ENCODE results near the gene IGFBP6.

IGFBP6 gene, protein sequence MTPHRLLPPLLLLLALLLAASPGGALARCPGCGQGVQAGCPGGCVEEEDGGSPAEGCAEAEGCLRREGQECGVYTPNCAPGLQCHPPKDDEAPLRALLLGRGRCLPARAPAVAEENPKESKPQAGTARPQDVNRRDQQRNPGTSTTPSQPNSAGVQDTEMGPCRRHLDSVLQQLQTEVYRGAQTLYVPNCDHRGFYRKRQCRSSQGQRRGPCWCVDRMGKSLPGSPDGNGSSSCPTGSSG

GRCh38 chr12:53097564-53098353, at the start of gene IGFBP6:
Gene IGFBP6 (plus strand): TSS chr12:53097667. CDS start chr12:53097718, 51 bp downstream.
- peak in 29 of 58 donors; percentile 10 to 62 (median 37) for DNase-seq

GRCh38 chr12:53048033-53048779, 49.3 kb upstream of the IGFBP6 start:
- DNase-seq = peak in 52 of 58 donors; percentile 26 to 79 (median 64)

DNA sequence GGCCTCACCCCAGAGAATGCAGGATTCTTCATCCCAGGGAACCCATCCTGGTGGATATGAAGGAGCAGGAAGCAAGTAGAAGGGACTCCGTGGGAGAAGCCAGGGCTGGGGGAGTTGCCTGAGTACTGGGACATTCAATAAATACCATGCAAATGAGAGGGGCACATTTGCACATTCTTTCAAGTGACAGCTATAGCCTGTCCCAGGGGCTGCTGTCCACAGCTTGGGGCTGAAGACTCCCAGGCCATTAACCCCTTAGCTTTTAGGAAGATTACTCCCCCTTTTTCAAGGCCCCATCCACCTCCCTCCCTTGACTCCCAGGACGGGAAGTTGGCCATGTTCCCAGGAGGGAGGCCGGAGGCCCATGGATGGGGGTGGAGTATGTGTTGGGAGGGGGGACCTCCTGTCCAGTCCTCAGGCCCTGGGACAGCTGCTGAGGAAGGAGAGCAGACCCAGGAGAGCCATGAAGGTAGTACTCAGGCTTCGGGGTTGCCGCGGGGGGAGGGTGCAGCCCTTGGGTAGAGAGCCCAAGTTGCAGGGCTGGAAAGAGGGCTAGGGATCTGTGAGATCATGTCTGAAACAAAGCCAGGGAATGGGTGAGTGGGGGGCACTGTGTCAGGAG, 48.6 kb upstream of the IGFBP6 start:
- peak in 10 of 58 donors; percentile 16 to 64 (median 46) for DNase-seq

DNA sequence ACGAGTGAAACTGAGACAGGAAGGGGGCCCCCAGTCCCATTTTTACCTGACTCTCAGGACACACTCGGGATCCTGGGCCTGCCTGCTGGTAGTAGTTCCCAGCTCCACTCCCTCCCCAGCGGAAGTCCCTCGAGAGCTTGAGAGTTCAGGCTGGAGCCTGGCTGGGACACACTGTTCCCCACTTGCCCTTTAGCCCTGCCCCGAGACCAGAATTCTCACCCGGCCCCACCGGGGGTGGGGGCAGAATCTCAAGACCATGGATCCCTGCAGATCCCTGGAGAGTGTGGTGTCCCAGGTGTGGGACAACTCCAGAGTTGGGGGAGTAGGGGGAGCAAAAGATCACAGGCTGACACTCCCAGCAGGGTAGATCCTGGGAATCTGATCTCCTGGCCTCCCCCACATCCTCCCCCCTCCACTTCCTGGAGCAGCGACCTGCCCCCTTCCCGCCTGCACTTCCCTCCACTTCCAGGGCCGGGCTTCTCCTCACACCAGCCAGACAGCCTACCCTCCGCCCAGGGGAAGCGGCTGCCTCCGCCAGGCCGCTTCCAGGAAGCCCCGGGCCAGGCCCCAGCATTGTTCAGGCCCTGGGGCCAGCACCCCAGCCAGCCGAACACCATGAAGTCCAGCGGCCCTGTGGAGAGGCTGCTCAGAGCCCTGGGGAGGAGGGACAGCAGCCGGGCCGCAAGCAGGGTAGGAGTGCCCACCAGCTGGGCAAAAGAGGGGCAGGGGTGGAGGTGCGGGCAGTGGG, 47.7 kb upstream of the IGFBP6 start, which contains the start of gene TNS2:
TSS of gene TNS2 (plus strand) at position 495 of the 748 bp plus-strand sequence. CDS start at position 616, 121 bp downstream.
- DNase-seq = peak in 11 of 58 donors; percentile 24 to 69 (median 34)

- DNase-seq = peak in 1 of 58 donors; percentile 66
These were observed 46.9 kb upstream of the IGFBP6 start for GRCh38 chr12:53050426-53051057.

DNA sequence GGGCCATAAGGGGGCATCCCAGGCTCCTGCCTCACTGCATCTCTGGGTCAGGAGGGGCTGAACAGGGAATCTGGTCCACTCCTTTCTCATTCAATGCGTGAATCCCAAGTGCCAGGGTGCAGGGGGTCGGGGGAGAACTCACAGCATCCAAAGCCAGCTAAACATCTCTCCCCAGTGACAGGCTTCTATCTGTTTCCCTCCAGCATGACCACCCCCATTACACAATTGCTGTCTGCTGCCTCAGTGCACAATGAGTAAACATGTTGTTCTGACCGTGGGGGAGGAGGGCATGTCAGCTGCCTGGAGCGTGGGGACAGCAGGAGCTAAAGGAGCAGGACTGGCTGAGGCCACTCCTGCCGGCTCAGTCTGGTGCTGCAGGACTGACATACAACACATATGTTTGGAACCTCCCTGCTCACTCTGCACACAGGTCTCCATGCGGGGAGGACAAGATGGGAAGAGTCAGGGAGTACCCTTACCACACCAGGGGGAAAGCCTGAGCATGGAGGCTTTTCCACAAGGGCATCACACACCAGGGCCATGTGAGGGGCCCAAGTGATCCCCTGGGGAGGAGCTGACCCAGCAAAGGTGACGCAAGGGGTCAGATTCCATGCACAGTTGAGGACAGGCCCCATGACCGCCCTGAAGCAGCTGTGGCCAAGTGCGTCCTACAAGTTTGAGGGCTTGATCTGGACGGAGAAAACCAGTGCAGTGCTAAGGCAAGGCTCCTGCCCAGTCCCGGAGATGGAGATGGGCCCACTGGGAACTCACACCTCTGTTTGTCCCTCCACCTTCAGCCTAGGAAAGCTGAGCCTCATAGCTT, 46.2 kb upstream of the IGFBP6 start:
- DNase-seq = peak in 57 of 58 donors; percentile 9 to 97 (median 80)

DNA sequence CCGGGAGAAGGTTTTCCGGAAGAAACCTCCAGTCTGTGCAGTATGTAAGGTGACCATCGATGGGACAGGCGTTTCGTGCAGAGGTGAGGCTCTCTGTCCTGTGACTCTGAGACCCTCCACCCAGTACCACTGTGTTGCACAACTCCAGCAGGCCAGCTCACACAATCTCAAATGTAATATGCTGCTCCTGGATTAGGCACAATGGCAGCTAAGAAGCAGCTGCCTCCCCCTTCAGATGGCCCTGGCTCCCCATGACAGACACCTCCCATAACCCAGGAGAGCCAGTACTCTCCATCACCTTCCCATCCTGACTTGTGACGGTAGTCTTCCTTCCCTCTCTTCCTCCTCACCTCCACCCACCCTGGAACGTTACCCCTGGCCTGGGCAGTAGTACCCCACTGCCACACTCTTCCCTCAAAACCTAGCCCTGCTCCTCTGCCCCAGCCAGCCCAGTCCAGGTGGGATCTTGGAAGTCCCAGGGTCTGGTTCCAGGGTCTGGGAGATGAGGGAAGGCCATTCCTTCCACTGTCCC, 45.5 kb upstream of the IGFBP6 start:
- DNase-seq = no peak

DNA sequence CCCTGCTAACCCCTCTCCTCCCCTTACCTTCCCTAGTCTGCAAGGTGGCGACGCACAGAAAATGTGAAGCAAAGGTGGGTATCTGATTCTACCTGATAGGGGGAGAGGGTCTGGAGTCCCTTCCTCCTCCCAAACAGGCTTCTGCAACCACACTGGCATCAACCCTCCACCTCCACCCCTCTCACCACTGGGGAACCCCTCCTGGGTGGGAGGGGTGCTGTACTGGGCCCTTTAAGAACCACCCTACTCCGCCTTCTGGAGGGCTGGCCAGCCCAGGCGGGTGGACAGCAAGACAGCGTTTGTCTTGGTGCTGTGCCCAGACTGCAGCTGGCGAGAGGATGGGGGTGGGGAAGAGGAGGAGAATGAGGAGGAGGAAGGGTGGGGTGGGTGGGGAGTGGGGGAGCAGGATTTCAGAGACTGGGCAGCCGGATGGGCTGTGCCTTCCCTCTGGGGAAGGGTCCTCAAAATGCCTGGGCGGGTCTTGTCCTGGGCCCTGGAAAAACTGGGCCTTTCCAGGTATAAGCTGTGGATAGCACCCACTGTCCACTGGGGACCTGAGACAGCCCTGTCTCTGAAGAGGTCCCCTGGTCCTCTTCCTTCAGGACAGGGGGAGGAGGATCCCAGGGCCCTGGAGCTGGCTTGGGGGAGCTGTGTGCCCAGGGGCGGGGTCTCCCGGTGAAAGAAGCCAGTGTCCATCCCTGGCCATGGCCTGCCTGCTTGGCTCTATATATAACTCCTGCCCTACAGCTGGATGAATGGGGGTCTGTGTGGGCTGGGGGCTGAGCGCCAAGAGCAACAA, 44.8 kb upstream of the IGFBP6 start:
- DNase-seq = peak in 57 of 58 donors; percentile 19 to 95 (median 84)

- peak in 38 of 58 donors; percentile 22 to 76 (median 48) for DNase-seq
These were observed 44.0 kb upstream of the IGFBP6 start for GRCh38 chr12:53053218-53054111.

DNA sequence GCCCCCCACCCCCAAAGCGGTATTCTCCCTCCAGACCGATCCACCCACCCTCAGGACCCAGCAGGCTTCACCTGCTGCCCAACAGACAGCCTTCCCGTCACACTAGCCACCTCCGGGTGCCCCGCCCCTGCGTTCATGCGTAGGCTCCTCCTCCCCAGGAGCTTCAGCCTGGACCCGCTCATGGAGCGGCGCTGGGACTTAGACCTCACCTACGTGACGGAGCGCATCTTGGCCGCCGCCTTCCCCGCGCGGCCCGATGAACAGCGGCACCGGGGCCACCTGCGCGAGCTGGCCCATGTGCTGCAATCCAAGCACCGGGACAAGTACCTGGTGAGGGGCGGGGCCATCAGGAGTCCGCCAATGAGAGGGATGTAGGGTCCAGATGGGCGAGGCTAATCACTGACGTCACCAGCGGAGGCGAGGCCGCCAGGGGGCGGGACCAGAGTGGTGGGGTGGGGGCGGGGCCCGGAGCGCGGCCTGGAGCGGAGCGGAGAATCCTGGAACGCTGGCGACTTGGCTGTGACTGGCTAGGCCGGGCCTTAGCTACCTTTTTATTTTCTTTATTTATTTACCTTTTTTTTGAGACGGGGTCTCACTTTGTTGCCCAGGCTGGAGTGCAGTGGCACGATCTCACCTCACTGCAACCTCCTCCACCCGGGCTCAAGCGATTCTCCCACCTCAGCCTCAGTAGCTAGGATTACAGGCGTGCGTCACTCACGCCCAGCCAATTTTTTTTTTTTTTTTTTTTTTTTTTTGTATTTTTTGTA, 43.2 kb upstream of the IGFBP6 start:
- peak; percentile 64 to 98 (median 95) for DNase-seq

DNA sequence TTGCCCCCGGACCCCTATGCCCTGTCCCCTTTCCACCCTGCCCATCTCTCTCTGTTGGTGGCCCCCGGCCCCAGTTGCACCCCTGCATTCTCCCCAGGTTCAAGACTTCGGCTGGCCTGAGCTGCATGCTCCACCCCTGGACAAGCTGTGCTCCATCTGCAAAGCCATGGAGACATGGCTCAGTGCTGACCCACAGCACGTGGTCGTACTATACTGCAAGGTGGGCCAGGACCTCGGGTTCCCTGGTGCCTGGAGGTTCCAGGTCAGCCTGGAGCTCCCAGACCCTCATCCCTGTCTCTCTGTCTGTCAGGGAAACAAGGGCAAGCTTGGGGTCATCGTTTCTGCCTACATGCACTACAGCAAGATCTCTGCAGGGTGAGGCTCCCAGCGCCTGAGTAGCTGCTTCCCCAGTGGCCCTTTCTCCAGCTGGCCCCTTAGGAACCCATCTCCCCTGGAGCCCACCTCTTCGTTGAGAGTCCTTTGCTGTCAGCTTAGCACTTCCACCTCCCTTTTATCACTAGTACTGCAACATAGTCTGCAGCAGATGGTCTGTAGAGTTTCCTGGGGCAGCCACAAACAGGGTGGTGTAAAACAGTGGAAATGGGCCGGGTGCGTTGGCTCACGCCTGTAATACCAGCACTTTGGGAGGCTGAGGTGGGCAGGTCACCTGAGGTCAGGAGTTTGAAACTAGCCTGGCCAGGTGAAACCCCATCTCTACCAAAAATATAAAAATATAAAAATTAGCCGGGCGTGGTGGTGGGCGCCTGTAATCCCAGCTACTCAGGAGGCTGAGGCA, 41.8 kb upstream of the IGFBP6 start:
- no peak for DNase-seq

DNA sequence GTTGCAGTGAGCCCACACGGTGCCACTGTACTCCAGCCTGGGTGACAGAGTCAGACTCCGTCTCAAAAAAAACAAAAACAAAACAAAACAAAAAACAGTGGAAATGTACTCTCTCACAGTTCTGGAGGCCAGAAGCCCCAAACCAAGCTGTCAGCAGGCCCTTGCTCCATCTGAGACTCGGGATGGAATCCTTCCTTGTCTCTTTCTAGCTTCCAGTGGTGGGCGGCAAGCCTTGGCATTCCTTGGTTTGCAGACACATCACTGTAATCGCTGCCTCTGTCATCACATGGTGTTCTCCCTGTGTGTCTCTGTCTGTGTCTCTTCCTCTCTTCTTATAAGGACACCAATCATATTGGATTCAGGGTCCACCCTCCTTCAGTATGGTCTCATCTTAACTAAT, 41.2 kb upstream of the IGFBP6 start:
- DNase-seq = peak in 3 of 58 donors; percentile 3 to 41 (median 13)

GRCh38 chr12:53056901-53057300, 40.6 kb upstream of the IGFBP6 start:
- DNase-seq = no peak

GRCh38 chr12:53057816-53058500, 39.5 kb upstream of the IGFBP6 start:
- no peak for DNase-seq
